HUDEP-2 (cell line): ENCODE results near the gene THRAP3.

Experiments used
- DNase-seq, 76 experiments: peaks; one replicate each; lab custom pipeline; 2025; ENCODE audit not compliant: unreplicated experiment in 76 of 76; lab: John Stamatoyannopoulos, UW

Gene THRAP3

DNA sequence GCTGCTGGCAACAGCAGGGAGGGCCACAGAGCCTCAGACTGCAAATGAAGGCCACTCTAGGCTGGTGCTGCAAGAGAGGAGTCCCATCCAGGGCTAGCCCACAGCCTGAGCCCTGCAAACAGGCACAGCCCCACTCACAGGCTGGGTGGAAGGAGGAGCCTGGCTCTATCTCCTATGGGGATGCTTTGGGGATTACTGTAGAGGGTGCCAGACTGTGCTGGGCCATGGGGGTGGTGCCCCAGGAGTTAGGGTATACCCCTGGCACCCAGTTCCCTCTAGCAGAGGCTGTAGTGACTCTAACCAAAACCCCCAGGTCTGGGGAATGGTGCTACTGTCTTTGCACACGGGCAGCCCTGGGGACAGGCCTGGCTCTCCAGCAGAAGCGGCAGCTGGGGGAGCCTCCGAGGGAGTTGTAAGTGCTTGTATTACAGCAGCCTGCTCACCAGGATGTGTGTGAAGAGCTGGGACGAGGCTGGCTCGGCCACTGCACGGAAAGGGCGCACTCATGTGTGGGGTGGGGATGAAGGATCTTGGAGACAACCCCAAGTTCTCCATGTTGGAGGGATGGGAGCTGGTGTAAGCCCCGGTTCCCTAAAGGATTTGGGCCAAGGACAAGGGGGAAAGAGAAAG lies 122.6 kb downstream of the THRAP3 start:
- no peak for DNase-seq

DNA sequence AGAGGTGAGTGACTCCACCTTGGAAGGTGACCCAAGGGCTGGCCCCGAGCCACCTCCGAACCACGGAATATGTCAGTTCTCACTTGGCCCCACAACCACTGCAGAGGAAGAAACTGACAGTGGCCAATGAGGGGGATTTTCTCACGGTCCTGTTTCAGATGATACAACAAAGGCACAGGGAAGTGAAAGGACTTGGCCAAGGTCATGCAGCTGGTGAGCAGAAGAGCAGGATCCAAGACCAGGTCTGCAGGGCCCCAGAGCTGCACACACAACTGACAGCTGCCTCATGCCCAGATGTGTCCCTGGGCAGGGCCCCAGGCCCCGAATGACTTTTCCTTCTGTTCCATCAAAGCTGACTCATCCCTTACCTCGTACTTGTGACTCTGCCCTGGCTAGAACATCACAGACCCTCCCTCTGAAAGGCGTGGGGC lies 125.0 kb downstream of the THRAP3 start:
- DNase-seq: peak in 1 of 76 experiments; percentile 5

DNA sequence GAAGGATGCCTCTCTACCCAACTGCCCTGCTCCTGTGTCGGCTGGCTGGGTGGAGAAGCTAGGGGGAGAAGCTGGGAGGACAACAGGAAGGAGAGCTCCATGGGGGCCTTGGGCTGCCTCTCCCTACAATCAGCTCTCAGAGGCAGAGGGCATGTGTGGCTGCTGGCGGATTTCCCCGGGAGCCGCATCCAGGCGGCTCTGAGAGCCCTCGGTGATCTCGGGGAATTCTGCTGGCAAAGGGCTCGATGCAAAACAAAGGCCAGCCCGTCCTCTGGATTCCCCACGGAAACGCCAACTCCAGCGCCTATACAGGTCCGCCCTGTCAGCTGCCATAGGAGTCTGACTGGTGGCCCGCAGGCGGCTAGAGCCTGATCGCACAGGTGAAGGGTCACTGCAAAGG lies 125.6 kb downstream of the THRAP3 start:
- no peak for DNase-seq

DNA sequence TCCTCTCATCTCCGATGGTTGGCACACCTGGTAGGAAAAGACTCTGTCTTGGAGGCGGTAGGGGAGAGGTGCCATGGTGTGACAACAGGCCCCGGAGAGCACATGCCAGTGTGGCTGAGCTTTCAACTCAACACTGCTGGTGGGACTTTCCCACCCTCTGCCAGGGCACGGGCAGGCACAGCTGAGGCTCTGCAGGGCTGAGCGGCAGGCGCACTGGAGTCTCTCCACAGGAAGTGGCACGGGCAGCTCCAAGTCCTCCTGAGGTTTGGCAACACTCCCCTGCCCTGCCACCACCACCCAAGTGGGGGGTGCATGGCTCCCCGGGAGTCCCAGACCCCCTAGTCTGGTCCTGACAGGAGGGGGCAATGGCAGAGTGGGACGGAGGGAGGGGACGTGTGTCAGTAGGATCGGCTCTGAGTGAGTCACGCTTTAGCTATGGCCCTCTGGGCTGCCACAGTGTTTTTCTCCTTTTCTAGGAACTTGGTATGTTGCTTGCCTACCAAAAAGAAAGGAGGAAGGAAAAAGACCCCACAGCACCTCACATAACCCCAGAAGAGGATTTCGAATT lies 126.5 kb downstream of the THRAP3 start:
- no peak for DNase-seq

DNA sequence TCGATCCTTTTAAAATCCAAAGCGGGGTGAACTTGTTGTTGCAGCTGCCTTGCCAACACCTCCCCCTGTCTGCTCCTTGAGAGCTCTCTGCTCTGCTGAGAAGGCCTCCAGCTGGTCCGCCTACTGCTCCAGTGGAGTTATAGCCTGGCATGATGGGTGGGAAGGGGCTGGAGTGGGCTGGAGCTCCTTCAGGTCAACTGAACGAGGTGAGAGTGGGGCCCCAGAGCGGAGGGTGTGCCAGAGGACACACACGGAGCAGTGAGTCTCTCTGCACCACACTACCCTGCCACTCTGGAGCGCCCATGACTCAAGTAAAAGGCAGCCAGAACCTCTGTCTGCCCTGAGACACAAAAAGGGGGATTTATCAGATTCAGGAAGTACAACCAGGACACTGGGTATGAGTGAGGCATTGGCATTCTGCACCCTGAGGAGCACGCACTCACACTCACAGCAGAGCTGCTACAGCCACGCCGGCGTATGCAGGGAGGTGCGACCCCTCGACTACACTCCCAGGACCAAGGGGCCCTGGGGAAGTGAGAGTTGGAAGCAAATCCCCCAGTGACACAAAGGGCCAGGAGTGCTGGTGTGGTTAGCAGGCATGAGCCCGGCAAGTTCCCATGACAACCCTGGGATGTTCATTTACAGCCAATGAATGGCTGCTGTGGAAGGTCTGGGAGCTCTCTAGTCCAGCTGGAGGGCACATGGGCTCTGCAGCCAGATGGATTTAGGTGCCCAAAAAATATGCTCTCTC lies 127.2 kb downstream of the THRAP3 start:
- DNase-seq: no peak

DNA sequence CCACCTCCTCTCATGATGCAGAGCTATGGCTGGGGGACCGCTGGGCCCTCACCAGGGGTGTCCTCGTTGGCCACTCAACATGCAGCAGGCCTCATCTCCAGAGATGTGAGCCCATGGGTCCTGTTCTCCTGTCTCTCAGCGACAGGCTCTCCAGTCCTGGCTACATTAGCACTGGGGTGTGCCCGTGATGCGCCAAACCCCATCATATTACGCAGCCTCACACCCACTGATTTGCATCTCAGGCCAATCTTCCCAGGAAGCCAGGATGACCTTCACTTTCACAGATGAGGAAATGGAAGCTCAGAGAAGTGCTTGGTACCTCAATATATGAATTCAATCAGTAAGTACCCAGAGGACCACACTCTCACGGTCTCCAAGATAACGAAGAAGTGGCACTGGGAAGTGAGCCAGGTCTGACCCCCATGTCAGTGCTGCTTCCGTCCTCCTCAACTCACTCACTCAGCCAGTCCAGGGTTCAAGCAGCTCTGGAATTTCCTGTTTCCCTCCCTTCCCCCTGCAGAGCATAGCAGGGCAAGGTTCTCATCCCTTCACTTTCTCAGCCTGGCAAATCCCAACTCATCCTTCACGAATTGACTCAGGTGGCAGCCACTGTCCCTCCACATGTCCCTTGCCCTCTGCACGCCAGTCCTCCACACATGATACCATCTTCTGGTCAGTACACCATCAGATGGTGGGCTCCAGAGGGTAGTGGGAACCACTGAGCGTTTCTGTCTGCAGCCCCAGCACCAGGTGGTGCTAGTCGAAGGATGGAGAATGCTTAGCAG lies 128.1 kb downstream of the THRAP3 start:
- DNase-seq: no peak

DNA sequence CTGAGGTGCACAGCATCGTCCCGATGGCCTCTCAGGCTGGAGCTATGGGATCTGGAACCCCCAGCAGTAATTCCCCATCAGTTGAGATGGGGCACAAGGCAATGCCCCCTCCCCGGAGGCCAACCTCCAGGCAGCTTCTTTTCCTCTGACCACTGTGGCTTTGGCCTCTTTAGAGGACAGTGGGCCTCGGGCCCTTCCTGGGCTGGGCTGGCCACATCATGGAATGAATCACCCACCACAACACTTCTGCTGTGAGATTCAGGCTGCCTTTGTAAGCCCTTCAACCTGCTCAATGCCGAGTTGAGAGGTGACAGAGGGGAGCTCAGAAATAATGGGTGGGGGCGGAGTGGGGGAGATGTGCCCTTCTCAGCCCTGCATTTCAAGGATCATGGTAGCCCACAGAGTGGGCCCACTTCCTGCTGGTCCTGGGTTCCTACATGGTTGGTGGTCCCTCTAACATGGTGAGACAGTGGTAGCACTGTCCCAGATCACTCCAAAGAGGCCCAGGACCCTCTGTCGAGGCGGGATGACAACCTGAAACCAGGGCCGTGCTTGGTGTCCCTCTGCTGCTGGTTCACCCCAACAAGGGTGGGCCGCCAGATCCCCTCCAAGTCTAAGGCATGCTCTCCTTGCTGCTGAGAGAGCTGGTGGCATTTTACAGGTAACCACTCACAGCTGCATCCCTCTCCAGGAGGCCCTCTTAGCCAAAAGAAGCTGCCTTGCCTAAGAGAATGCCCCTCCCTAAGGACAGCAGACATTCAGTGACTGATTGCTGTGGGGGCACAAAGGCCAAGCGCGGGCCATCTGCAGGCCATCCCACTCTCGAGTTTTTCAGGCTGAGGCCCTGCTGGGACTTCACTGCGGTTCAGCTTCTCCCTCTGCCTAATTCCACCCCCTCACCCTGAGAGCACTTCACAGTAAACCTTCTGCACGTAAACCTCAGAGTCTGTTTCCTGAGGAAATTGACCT lies 129.0 kb downstream of the THRAP3 start:
- no peak for DNase-seq

DNA sequence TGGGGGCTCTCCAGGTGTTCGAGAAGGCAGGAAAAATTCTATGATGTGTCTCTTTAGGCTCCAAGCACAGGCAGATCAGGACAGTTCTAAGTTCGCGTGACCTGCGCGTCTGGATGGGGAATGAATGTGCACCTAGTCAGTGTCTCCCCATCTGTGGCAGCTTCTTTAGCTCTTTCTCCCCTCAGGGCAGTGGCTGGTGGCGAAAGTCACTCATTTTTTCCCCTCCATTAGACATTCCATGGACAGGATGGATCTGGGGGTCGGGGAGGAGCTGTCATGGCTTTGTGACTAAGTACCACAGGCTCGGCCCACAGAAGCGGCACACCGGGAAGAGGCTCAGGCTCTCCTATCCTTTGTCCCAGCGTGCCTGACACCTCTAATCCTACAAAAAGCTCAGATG lies 130.2 kb downstream of the THRAP3 start:
- no peak for DNase-seq
